K562 (cell line): ENCODE data around the gene CRTAP. TPM values are rescaled to one million over a fixed set of nuclear protein-coding genes. Genes with fewer than 3 reads are reported as not detected.

Experiments
- ATAC-seq: fragments of 200-7000 bp; cut with Tn5 transposase; 3 replicates; pipeline ENCODE4 v1.9.1; 2020; ENCODE audit warnings: moderate library complexity
- BruUV-seq: library from RNA; stranded (reverse); fragments of 400-500 nt; replicated peaks from 2 replicates; lab custom pipeline; 2021; lab: Mats Ljungman, UMichigan
- CTCF ChIA-PET: fragments of 300-600 bp; formaldehyde crosslinking; extraction: SDS; loops from one replicate; lab custom pipeline; 2021; ENCODE audit warnings: low intra/inter-chr PET ratio; lab: Yijun Ruan, JAX
- POLR2A ChIA-PET: fragments of 300-600, 350-650 bp; sonication (Branson Sonifier 250); formaldehyde crosslinking; extraction: SDS; loops from one replicate; lab custom pipeline; 2021; ENCODE audit warnings: antibody characterized with exemption, inconsistent platforms; lab: Yijun Ruan, JAX
- DNase-seq, 4 experiments: peaks; one replicate each; pipeline versions ENCODE4 v3.0.0 to v3.0.0-alpha.2; 2011 to 2018; ENCODE audit warnings: low spot score in 3 of 4, mixed read lengths in 3 of 4; ENCODE audit errors: extremely low read depth in 1 of 4
- FAIRE-seq: peaks from 2 replicates; lab custom pipeline; 2011; peaks lifted over from hg19 to GRCh38; lab: Jason Lieb, UNC
- H2AFZ ChIP-seq: 2 replicates; pipeline ENCODE4 v1.6.0; 2011; ENCODE audit warnings: low read depth, low read length, control low read depth, inconsistent platforms
- H3K27ac ChIP-seq: fragments of 200-600 bp; 3 replicates; pipeline ENCODE4 v1.8.0; 2011; ENCODE audit warnings: low read depth, mild to moderate bottlenecking, control low read depth, inconsistent platforms, low read length, moderate library complexity, mixed read lengths; ENCODE audit errors: extremely low read depth
- H3K27me3 ChIP-seq, 2 experiments: fragments of 300-600 bp in 1 of 2; 2 replicates in 1 of 2; 3 replicates in 1 of 2; pipeline versions ENCODE4 v1.6.0 to v1.8.0; 2011; ENCODE audit warnings: inconsistent platforms in 2 of 2, low read length in 2 of 2, mild to moderate bottlenecking in 1 of 2, mixed read lengths in 1 of 2, moderate library complexity in 1 of 2; ENCODE audit not compliant: control insufficient read depth in 2 of 2, insufficient read depth in 2 of 2
- H3K36me3 ChIP-seq: fragments of 300-600 bp; 3 replicates; pipeline ENCODE4 v1.8.0; 2011; ENCODE audit warnings: mild to moderate bottlenecking, low read length, inconsistent platforms; ENCODE audit not compliant: control insufficient read depth, insufficient read depth
- H3K4me1 ChIP-seq, 2 experiments: fragments of 200-600 bp in 1 of 2; replicated peaks in 1 of 2; 2 replicates in 1 of 2; 3 replicates in 1 of 2; pipeline versions ENCODE4 v1.5.1 to v1.8.0; 2011; ENCODE audit warnings: inconsistent platforms in 2 of 2, low read length in 2 of 2, mild to moderate bottlenecking in 1 of 2, mixed read lengths in 1 of 2, moderate library complexity in 1 of 2; ENCODE audit not compliant: control insufficient read depth in 2 of 2, insufficient read depth in 2 of 2
- H3K4me2 ChIP-seq: 2 replicates; pipeline ENCODE4 v1.6.1; 2011; ENCODE audit warnings: low read length, control low read depth, inconsistent platforms, mixed read lengths; ENCODE audit not compliant: insufficient read depth
- H3K4me3 ChIP-seq: fragments of 200-600 bp; sonication (generic), shearing (Covaris generic); 2 replicates; pipeline ENCODE4 v1.5.1; 2016; ENCODE audit warnings: control low read depth, inconsistent platforms
- H3K79me2 ChIP-seq: fragments of 200-600 bp; 3 replicates; pipeline ENCODE4 v1.8.0; 2011; ENCODE audit warnings: low read length, inconsistent platforms; ENCODE audit not compliant: control insufficient read depth, insufficient read depth
- H3K9ac ChIP-seq, 2 experiments: 2 replicates each; pipeline versions ENCODE4 v1.6.0 to v1.6.1; 2011; ENCODE audit warnings: low read depth in 2 of 2, low read length in 2 of 2, control low read depth in 1 of 2, inconsistent platforms in 1 of 2, mild to moderate bottlenecking in 1 of 2, mixed read lengths in 1 of 2; ENCODE audit not compliant: insufficient read depth in 1 of 2
- H3K9me1 ChIP-seq: one replicate; pipeline ENCODE4 v1.6.0; 2011; ENCODE audit warnings: inconsistent platforms, mild to moderate bottlenecking, low read length, moderate library complexity; ENCODE audit not compliant: control insufficient read depth, insufficient read depth
- H3K9me3 ChIP-seq: replicated peaks from 2 replicates; pipeline ENCODE4 v1.5.1; 2011; ENCODE audit warnings: low read depth, low read length, inconsistent platforms; ENCODE audit not compliant: control insufficient read depth, insufficient read depth
- H4K20me1 ChIP-seq: replicated peaks from 2 replicates; pipeline ENCODE4 v1.6.1; 2011; ENCODE audit warnings: low read length, inconsistent platforms, mixed read lengths; ENCODE audit not compliant: control insufficient read depth, insufficient read depth
- NONO ChIP-seq, 2 experiments: fragments of 200-400 bp in 1 of 2; fragments of 450-650 bp in 1 of 2; formaldehyde crosslinking in 1 of 2; IDR thresholded peaks; 2 replicates each; pipeline ENCODE4 v1.6.1; 2017; ENCODE audit warnings: low read depth in 2 of 2, mild to moderate bottlenecking in 2 of 2, moderate library complexity in 2 of 2, low read length in 1 of 2
- ZNF121 ChIP-seq: sonication (generic); formaldehyde crosslinking; conservative IDR thresholded peaks from 2 replicates; pipeline ENCODE4 v1.8.0; 2022; ENCODE audit warnings: missing genetic modification reagents
- WGBS: fragments of 100-300 bp; shearing (Covaris generic); methylation state at CpG from one replicate; pipeline ENCODE4 v1.1.6; 2016; ENCODE audit warnings: low coverage, mixed read lengths; ENCODE audit not compliant: insufficient coverage; ENCODE audit errors: missing lambda C conversion rate; 5-methylcytosine and 5-hydroxymethylcytosine counted together
- in situ Hi-C: fragments of 300-500 bp; cut with MboI; formaldehyde crosslinking; loops from 4 replicates; pipeline ENCODE4 v1.15.0; 2018; ENCODE audit warnings: inconsistent platforms, mixed read lengths
- intact Hi-C: fragments of 100-400 bp; cut with micrococcal nuclease; formaldehyde crosslinking; loops from 2 replicates; pipeline ENCODE4 v1.14.2; 2022
- polyA plus RNA-seq, 8 experiments: library from polyadenylated mRNA; depleted of rRNA in 4 of 8; stranded (reverse) in 5 of 8; unstranded in 3 of 8; fragments of >200 nt; fragmentation: Nextera tagmentation in 2 of 8; fragmentation: Illumina TruSeq in 1 of 8; extraction: Ambion mirVana in 2 of 8; extraction: Trizol in 1 of 8; gene quantifications; 2 replicates each; pipeline versions ENCODE4 v1.2.1 to v1.2.3, GENCODE V29; 2011 to 2014; ENCODE audit warnings: inconsistent platforms in 1 of 8, missing spikeins in 1 of 8
- total RNA-seq, 7 experiments: library from RNA; depleted of rRNA in 6 of 7; stranded (reverse); fragments of >200 nt in 6 of 7; fragmentation: Illumina TruSeq in 2 of 7; extraction: Trizol in 2 of 7; gene quantifications; 2 replicates each; pipeline versions ENCODE4 v1.2.1 to v1.2.3, GENCODE V29; 2011 to 2021; ENCODE audit warnings: low replicate concordance in 1 of 7
- TF ChIP-seq, protein P1 (sequence below): IDR thresholded peaks from 2 replicates; pipeline ENCODE4 v1.6.1; 2016; ENCODE audit warnings: missing genetic modification characterization, missing compliant biosample characterization
- TF ChIP-seq, protein P2 (sequence below): fragments of 450-650 bp; IDR thresholded peaks from 2 replicates; pipeline ENCODE4 v1.6.1; 2018; ENCODE audit not compliant: partially characterized antibody

Gene CRTAP
- total and polyA plus RNA-seq, 9 of the 15 experiments (the other 6 are each of a cell fraction or from before 2014, with no cell fraction given): 10.0 to 121 (median 53.0) TPM

GRCh38 chr3:33099109-33099645 lies 14.6 kb upstream of the CRTAP start:
- in situ Hi-C loops: no loop called here
- Histone ChIP-seq H3K9ac (no peak overlapping the region), H3K4me3 (no peak overlapping the region), H4K20me1 (peaks cover 4% of the 10 kb centered on the region; the same call in 1 of the 2 replicates)
- TF ChIP-seq, protein P1, sequence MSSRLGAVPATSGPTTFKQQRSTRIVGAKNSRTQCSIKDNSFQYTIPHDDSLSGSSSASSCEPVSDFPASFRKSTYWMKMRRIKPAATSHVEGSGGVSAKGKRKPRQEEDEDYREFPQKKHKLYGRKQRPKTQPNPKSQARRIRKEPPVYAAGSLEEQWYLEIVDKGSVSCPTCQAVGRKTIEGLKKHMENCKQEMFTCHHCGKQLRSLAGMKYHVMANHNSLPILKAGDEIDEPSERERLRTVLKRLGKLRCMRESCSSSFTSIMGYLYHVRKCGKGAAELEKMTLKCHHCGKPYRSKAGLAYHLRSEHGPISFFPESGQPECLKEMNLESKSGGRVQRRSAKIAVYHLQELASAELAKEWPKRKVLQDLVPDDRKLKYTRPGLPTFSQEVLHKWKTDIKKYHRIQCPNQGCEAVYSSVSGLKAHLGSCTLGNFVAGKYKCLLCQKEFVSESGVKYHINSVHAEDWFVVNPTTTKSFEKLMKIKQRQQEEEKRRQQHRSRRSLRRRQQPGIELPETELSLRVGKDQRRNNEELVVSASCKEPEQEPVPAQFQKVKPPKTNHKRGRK (tag): peak; percentile 70; the same call in 1 of the 2 replicates
- TF ChIP-seq, protein P2, sequence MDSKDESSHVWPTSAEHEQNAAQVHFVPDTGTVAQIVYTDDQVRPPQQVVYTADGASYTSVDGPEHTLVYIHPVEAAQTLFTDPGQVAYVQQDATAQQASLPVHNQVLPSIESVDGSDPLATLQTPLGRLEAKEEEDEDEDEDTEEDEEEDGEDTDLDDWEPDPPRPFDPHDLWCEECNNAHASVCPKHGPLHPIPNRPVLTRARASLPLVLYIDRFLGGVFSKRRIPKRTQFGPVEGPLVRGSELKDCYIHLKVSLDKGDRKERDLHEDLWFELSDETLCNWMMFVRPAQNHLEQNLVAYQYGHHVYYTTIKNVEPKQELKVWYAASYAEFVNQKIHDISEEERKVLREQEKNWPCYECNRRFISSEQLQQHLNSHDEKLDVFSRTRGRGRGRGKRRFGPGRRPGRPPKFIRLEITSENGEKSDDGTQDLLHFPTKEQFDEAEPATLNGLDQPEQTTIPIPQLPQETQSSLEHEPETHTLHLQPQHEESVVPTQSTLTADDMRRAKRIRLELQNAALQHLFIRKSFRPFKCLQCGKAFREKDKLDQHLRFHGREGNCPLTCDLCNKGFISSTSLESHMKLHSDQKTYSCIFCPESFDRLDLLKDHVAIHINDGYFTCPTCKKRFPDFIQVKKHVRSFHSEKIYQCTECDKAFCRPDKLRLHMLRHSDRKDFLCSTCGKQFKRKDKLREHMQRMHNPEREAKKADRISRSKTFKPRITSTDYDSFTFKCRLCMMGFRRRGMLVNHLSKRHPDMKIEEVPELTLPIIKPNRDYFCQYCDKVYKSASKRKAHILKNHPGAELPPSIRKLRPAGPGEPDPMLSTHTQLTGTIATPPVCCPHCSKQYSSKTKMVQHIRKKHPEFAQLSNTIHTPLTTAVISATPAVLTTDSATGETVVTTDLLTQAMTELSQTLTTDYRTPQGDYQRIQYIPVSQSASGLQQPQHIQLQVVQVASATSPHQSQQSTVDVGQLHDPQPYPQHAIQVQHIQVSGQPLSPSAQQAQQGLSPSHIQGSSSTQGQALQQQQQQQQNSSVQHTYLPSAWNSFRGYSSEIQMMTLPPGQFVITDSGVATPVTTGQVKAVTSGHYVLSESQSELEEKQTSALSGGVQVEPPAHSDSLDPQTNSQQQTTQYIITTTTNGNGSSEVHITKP: peak; percentile 1
- TF ChIP-seq NONO (IDR thresholded peaks at IDR 0.05; ENCODE audit: low read depth in 2 of 2, low read length in 1 of 2) (peak in 1 of 2 experiments; percentile 56; a peak in 2 of 4 replicates), ZNF121 (CRISPR knock-in tag) (no peak)
- TF ChIP-seq, all 486 proteins: peak for 3
- H3K4me1 ChIP-seq: peaks cover 19 to 24% of the 10 kb centered on the region in 2 experiments; a peak in 4 of 5 replicates
- H3K27me3 ChIP-seq: no peaks in the 10 kb centered on the region
- intact Hi-C loops: no loop called here
- no TSS peak for BruUV-seq
- ATAC-seq (no peak), FAIRE-seq (no peak), DNase-seq (no peak)
- no peaks in the 10 kb centered on the region for H3K9me1 ChIP-seq
- H3K79me2 ChIP-seq: peaks cover 26% of the 10 kb centered on the region
- H2AFZ ChIP-seq: peak overlapping the region; percentile 77
- CTCF ChIA-PET: no interaction called here
- peaks cover 4% of the 10 kb centered on the region; the same call in 2 of the 3 replicates for H3K36me3 ChIP-seq
- no peak overlapping the region for H3K4me2 ChIP-seq
- no peaks in the 10 kb centered on the region for H3K9me3 ChIP-seq
- POLR2A ChIA-PET: interaction anchor here (0.7 to 7.3 kb wide), 4 partner anchors 10 to 15 kb away, joined by 3 to 71 read pairs (median 4); no protein-coding TSS in a partner anchor
- no peak overlapping the region for H3K27ac ChIP-seq
- 58% methylated on average over 3 of the region's 3 CpGs for WGBS
